Rectal smooth muscle tissue (tissue), 1 donor: ENCODE measurements around the gene STK11.
A peak's percentile ranks its signal among the peaks of the same experiment; 100 is the strongest.

ENCODE experiments used
- H3K27ac ChIP-seq: one replicate; pipeline ENCODE4 v1.7.0; 2013; ENCODE audit warnings: low read depth, low read length, inconsistent platforms
- H3K27me3 ChIP-seq: one replicate; pipeline ENCODE4 v1.7.0; 2013; ENCODE audit warnings: low read length; ENCODE audit not compliant: control insufficient read depth, insufficient read depth
- H3K36me3 ChIP-seq: one replicate; pipeline ENCODE4 v1.7.0; 2013; ENCODE audit warnings: low read length; ENCODE audit not compliant: control insufficient read depth, insufficient read depth
- H3K4me1 ChIP-seq: one replicate; pipeline ENCODE4 v1.7.0; 2013; ENCODE audit warnings: low read length; ENCODE audit not compliant: control insufficient read depth, insufficient read depth
- H3K4me3 ChIP-seq: one replicate; pipeline ENCODE4 v1.7.0; 2013; ENCODE audit warnings: low read length
- H3K9ac ChIP-seq: one replicate; pipeline ENCODE4 v1.7.0; 2013; ENCODE audit warnings: low read length

The STK11 gene

DNA sequence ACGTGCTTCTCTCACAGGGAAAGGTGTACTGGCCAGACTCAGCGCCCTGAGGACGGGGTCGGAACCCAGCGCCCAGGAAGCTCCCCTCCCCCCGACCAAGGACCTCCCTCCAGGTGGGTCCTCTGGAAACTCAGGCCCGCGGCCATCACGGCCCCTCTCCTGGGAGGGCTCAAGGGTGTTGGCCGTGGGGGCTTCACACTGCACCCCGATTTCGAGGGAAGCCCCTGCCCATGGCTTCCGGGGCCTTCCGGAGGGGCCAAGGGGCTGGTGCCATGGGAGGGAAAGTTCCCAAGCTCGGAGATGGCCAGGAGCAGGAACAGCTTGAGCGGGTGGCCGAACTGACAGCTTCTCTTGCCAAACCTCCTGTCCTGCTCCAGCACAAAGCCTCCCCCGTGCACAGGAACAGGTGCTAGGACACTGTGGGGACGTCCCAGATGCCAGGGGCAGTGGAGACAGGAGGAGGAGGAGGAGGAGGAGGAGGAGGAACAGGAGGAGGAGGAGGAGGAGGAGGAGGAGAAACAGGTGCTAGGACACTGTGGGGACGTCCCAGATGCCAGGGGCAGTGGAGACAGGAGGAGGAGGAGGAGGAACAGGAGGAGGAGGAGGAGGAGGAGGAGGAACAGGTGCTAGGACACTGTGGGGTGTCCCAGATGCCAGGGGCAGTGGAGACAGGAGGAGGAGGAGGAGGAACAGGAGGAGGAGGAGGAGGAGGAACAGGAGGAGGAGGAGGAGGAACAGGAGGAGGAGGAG is 41.5 kb upstream of the STK11 start:
- Histone ChIP-seq H3K27ac (no peak overlapping the region), H3K4me1 (peaks cover 9% of the 10 kb centered on the region), H3K9ac (no peak overlapping the region), H3K36me3 (peaks cover 2% of the 10 kb centered on the region), H3K27me3 (no peaks in the 10 kb centered on the region), H3K4me3 (no peak overlapping the region)

DNA sequence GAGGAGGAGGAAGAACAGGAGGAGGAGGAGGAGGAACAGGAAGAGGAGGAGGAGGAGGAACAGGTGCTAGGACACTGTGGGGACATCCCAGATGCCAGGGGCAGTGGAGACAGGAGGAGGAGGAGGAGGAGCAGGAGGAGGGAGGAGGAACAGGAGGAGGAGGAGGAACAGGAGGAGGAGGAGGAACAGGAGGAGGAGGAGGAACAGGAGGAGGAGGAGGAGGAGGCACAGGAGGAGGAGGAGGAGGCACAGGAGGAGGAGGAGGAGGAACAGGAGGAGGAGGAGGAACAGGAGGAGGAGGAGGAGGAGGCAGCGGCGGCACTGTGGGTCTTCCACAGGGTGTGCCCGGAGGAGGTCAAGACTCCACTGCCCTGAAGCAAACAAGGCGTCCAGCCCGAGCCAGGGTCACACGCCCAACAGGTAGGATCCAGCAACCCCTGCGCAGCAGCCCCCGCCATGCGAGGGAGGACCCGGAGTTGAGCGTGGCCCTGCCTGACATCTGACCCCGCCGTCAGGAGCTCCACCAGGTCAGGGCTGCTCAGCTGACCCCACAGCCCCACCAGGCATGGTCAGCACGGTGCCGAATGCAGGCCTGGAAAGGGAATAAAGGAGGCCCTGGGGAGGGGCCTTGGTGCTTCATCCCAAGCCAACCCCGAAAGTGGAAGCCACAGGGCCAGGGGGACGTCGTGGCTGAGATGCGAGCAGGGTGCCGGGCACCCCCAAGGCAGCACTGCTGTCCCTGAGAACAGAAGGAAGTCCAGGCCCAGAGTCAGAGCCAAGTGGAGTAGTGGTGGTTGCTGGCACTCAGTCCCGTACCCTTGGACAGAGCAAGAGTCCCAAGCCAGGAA is 40.7 kb upstream of the STK11 start:
- Histone ChIP-seq H3K27me3 (no peaks in the 10 kb centered on the region), H3K4me3 (no peak overlapping the region), H3K27ac (no peak overlapping the region), H3K9ac (no peak overlapping the region), H3K36me3 (peaks cover 2% of the 10 kb centered on the region), H3K4me1 (peaks cover 15% of the 10 kb centered on the region)

DNA sequence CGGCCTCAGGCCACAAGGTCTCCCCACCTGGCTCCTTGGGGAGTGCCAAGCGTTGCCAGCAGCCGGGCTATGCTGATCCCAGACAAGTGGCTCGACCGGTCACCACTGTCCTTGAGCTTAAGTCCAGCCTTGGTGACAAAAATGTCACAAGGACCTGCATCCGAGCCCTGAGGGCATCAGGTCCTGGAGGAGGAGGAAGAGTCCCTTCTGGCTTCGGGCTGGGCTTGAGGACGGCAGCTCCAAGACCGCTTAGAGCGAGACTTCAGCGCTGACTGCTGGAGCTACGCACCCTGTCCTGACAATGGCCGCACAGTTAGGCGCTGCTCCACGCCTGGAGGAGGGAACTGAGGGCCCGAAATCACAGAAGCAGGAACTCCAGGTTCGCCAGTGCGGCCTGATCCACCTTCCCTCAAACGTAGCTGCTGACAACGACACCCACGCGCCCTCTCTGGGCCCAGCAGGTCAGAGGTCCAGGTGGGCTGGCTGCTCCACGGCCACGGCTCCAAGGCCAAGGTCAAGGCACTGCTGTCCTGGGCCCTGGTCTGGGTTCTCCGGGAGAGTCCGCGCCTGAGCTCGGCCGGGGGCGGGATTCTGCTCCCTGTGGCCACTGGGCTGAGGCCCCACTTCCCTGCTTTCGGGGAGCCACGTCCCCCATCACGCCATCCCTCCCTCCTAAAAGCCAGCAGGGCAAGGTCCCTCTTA is 38.6 kb upstream of the STK11 start:
- Histone ChIP-seq H3K9ac (no peak overlapping the region), H3K27ac (no peak overlapping the region), H3K4me1 (peaks cover 29% of the 10 kb centered on the region), H3K36me3 (peaks cover 7% of the 10 kb centered on the region), H3K4me3 (no peak overlapping the region), H3K27me3 (no peaks in the 10 kb centered on the region)

DNA sequence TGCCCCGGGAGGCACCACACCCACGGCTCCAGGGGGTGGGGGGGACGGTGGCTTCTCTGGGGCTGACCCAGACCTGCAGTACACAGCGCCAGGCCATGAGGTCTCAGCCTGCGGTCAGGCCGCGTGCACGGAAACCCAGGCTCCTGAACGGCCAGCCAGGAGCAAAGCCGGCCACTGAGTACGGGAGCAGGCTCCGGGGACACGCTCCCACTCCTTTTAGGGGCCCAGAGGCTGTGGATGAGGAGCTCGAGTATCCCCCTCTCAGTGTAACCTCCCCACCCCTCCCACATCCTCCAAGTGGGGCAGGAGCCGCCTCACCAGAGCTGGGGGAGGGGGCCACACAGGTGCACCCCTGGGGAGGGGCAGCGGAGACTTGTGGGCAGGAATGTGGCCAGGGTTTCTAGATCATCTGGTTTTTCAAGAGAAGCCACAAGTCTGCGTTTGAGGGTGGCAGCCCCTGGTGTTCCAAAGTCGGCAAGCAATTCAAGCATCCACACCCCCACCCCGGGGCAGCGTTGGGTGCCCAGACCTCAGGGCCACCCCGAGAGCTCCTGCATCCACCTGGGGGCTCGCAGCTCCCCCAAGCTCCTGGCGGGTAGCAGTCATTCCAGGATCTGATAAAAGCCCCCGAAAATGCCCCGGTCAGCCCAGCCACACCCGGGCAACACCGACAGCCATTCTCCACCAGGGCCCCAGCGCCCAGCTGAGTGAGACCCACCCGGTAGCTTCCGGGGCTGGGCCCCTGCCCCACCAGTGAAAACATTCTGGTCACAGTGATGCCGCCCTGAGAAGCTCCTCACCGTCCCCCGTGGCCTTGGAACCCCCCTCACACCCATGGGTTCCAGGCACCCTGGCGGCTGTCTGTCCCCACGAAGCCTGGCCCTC is 37.6 kb upstream of the STK11 start:
- H3K4me1 ChIP-seq: peaks cover 33% of the 10 kb centered on the region
- peaks cover 5% of the 10 kb centered on the region for H3K36me3 ChIP-seq
- peak overlapping the region; percentile 46 for H3K4me3 ChIP-seq
- H3K27me3 ChIP-seq: no peaks in the 10 kb centered on the region
- H3K9ac ChIP-seq: no peak overlapping the region
- H3K27ac ChIP-seq: peak overlapping the region; percentile 81

- Histone ChIP-seq H3K27ac (peak overlapping the region; percentile 81), H3K36me3 (peaks cover 4% of the 10 kb centered on the region), H3K4me1 (peaks cover 33% of the 10 kb centered on the region), H3K9ac (no peak overlapping the region), H3K27me3 (no peaks in the 10 kb centered on the region), H3K4me3 (peak overlapping the region; percentile 52)
Observed at GRCh38 chr19:1168572-1169410, 36.8 kb upstream of the STK11 start.

DNA sequence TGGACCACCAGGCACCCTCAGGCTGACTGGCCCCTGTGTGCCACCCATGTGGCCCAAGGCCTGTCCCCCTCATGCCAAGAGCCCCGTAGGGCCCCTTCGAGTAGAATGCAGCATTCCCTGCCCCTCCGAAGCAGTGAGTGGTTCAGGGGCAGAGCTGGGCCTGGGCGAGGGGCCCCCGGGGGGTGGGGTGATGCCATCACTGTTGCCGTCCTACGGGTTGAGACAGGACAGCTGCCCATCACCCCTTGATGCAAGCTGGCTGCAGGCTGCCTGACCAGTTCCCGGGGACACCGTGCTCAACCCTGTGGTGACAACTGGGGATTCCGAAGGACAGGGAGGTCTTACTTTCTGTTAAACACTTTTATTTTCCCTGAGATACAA is 36.2 kb upstream of the STK11 start:
- H3K36me3 ChIP-seq: peaks cover 4% of the 10 kb centered on the region
- peaks cover 33% of the 10 kb centered on the region for H3K4me1 ChIP-seq
- peak overlapping the region; percentile 52 for H3K4me3 ChIP-seq
- no peaks in the 10 kb centered on the region for H3K27me3 ChIP-seq
- H3K27ac ChIP-seq: peak overlapping the region; percentile 81
- no peak overlapping the region for H3K9ac ChIP-seq

DNA sequence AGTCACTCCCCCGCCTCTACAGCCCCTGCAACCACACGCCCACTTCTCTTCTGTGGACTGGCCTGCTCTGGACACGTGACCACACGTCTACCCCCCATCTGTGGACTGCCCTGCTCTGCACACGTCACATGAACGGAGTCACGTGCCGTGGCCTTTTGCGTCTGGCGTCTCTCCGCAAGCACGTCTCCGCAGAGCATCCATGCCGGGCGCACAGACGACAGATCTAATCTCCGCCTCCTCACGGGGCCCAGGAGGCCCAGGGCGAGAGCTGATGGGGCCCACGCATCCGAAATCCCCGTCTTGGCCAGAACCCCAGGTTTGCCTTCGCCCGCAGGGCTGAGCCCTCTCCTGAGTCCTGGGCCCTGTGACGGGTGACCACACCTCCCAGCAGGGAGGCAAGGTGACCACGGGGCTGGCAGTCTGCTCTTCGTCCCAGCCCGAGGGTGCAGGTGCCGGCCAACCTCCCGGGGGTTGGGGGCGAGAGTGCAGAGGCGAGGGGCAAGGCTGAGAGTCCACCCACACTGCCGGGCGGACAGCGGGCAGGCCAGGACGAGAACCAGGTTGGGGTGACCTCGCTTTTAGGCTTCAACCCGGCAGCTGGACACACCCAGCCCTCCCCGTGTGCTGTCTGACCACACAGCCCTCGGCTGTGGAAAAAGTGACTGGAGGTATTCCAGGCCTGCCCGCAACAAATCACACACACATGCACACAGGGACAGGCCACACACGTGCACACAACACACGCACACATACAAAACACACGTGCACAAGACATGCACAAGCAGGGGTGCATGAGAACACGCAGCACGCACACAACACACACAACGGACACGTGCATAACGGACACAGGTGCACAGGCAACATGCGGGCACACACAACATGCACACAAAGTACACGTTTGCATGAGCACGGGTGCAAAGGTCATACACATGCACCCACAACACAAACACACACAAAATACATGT is 35.4 kb upstream of the STK11 start:
- Histone ChIP-seq H3K9ac (no peak overlapping the region), H3K27me3 (no peaks in the 10 kb centered on the region), H3K27ac (peak overlapping the region; percentile 81), H3K36me3 (peaks cover 4% of the 10 kb centered on the region), H3K4me3 (peak overlapping the region; percentile 52), H3K4me1 (peaks cover 33% of the 10 kb centered on the region)

- Histone ChIP-seq H3K36me3 (peaks cover 4% of the 10 kb centered on the region), H3K4me1 (peaks cover 33% of the 10 kb centered on the region), H3K4me3 (peak overlapping the region; percentile 11), H3K27me3 (no peaks in the 10 kb centered on the region), H3K27ac (peak overlapping the region; percentile 86), H3K9ac (no peak overlapping the region)
Observed at GRCh38 chr19:1170938-1171754, 34.4 kb upstream of the STK11 start.

GRCh38 chr19:1171755-1172352 is 33.7 kb upstream of the STK11 start:
- peak overlapping the region; percentile 76 for H3K4me3 ChIP-seq
- peaks cover 4% of the 10 kb centered on the region for H3K36me3 ChIP-seq
- peaks cover 33% of the 10 kb centered on the region for H3K4me1 ChIP-seq
- H3K27me3 ChIP-seq: no peaks in the 10 kb centered on the region
- peak overlapping the region; percentile 49 for H3K9ac ChIP-seq
- H3K27ac ChIP-seq: peak overlapping the region; percentile 86
